ENCODE results near the gene MALSU1.

DNA sequence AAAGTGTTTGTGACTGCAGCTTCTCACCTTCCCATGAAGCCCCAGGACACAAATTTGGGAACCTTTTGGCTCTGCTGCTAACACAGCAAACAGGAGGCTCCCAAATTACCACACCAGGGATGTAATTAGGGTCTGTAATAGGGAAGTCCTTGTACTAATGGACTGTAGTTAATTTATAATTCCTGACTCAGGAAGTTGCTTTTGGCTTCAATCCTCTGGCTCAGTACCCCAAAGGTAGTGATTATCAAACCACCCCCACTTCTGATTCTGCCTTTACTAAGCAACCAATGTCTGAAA is 3.8 kb upstream of the MALSU1 start:
- TF ChIP-seq POLR2A (IDR thresholded peaks at IDR 0.05), result no peak
- TF ChIP-seq, protein P1, sequence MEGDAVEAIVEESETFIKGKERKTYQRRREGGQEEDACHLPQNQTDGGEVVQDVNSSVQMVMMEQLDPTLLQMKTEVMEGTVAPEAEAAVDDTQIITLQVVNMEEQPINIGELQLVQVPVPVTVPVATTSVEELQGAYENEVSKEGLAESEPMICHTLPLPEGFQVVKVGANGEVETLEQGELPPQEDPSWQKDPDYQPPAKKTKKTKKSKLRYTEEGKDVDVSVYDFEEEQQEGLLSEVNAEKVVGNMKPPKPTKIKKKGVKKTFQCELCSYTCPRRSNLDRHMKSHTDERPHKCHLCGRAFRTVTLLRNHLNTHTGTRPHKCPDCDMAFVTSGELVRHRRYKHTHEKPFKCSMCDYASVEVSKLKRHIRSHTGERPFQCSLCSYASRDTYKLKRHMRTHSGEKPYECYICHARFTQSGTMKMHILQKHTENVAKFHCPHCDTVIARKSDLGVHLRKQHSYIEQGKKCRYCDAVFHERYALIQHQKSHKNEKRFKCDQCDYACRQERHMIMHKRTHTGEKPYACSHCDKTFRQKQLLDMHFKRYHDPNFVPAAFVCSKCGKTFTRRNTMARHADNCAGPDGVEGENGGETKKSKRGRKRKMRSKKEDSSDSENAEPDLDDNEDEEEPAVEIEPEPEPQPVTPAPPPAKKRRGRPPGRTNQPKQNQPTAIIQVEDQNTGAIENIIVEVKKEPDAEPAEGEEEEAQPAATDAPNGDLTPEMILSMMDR (IDR thresholded peaks at IDR 0.05), result no peak

All from testis (tissue), 2 donors.